ENCODE data around the gene ZFAND6.
A peak's percentile ranks its signal among the peaks of the same experiment; 100 is the strongest.
"Not testable (repeated sequence)": the region's sequence is repeated elsewhere in the genome, so short reads cannot be mapped to it uniquely, and the experiment has no call there.

ZFAND6 gene

DNA sequence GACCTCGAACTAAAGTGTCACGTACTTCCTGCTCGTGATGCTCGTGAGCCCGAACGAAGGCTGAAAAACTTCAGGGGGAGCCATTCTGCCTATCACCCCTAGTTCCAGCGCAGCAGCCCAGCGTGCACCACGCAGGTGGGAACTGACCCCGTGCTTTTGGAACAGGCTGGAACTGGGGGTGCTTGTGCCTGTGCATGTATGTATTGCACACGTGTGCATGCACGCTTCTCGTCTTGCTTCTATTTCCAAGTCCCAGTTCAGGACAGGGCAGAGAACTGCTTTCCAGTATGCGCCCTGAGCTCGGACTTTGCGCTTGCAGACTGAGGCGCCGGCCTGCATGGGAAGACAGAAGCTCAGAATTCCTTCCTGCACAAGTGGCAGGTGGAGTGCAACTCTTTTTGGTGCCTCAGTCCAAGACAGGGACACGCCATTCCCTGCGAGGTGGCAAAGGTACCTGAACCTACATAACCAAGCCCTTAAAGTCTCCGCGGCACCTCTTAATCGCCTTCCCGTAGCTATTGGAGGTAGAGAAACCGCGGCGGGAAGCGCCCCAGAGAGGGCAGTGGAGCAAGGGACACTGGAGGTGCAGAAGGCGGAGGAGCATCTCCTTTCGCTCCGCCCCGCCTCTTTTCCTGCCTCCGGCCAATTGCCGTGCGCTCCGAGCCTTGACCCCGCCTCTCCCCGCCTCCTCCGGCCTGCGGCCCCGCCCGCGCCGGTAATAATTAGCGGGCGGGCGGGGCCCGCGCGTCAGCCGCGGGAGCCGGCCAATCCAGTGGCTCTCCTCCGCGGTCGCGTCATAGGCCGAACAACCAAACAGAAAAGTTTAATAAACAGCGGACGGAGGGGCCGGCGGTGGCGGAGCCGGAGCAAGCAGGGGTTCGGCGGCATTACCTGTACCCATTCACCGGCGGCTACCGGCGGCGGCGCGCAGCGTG lies at the start of gene ZFAND6:
TSS of gene ZFAND6 (plus strand) at position 826 of the 935 bp plus-strand sequence. CDS start 60,669 bp downstream, outside the sequence.
- Histone ChIP-seq H4K20me1 (peaks cover 29 to 43% (median 36%) of the 10 kb centered on the region in 11 experiments; a peak in 21 of 22 replicates), H3K27ac (peak within 1 kb of the TSS; percentile 86 to 95 (median 91)), H3K27me3 (peaks cover 0 to 23% (median 13%) of the 10 kb centered on the region in 11 experiments; a peak in 8 of 22 replicates), H3K4me1 (peaks cover 22 to 33% (median 28%) of the 10 kb centered on the region in 10 experiments), H3K4me2 (peak within 1 kb of the TSS; percentile 81 to 100 (median 99)), H3K9ac (peak within 1 kb of the TSS; percentile 84 to 96 (median 93)), H3K36me3 (peaks cover 0 to 5% (median 0%) of the 10 kb centered on the region in 11 experiments; a peak in 3 of 22 replicates), H3K9me3 (replicated peaks in 1 of 11) (no peaks in the 10 kb centered on the region), H3K4me3 (peak within 1 kb of the TSS; percentile 68 to 98 (median 89))
- TF ChIP-seq Cebpa-rat (IDR thresholded peaks at IDR 0.05): no peak

DNA sequence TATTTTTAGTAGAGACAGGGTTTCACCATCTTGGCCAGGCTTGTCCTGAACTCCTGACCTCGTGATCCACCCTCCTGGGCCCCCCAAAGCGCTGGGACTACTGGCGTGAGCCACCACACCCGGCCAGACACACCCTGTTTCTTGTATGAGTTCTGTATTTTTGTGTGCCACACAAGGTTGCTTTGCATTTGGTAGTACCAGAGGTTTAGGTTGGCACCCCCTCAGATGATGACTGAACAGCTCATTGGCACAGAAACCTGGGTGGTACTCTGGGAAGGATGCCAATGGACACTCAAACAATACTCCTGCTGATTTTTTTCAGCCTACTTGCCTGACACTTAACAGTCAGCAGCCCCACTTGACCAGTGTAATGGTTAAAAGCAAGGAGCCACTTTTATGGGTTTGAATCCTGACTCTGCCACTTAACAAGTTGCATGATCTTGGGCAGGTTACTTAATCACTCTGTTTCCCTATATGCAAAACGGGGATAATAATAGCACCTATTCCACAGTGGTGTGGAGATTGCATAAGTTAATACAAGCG lies 49.3 kb upstream of the ZFAND6 start:
- H3K36me3 ChIP-seq: no peaks in the 10 kb centered on the region
- no peaks in the 10 kb centered on the region for H4K20me1 ChIP-seq
- H3K4me1 ChIP-seq: peaks cover 0 to 27% (median 13%) of the 10 kb centered on the region in 10 experiments; a peak in 10 of 20 replicates
- no peak for TF ChIP-seq Cebpa-rat (IDR thresholded peaks at IDR 0.05)
- H3K4me3 ChIP-seq: no peak overlapping the region
- H3K9me3 ChIP-seq (replicated peaks in 1 of 11): peaks cover 0 to 6% (median 0%) of the 10 kb centered on the region in 11 experiments; a peak in 1 of 22 replicates
- peak overlapping the region in 9 of 11 experiments; percentile 1 to 57 (median 29); a peak in 13 of 22 replicates for H3K4me2 ChIP-seq
- H3K27me3 ChIP-seq: no peaks in the 10 kb centered on the region
- 0 out of 22 replicates have a peak overlapping the region, but pooled peaks of 1 of the 11 experiments have one; percentile 18 for H3K9ac ChIP-seq
- peak overlapping the region in 2 of 11 experiments; percentile 51 to 60; a peak in 4 of 22 replicates for H3K27ac ChIP-seq

DNA sequence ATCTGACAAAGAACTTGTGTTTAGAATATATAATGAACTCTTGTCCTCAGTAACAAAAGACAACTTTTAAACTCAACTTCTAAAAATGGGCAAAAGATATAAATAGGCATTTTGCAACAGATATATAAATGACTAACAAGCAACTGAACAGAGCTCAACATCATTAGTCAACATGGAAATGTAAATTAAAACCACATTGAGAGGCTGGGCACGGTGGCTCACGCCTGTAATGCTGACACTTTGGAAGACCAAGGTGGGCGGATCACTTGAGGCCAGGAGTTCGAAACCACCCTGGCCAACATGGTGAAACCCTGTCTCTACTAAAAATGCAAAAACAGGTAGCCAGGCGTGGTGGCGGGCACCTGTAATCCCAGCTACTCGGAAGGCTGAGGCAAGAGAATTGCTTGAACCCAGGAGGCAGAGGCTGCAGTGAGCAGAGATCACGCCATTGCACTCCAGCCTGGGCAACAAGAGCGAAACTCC lies 48.4 kb upstream of the ZFAND6 start:
- H3K4me2 ChIP-seq: peak overlapping the region in 5 of 11 experiments; percentile 1 to 57 (median 48); a peak in 7 of 22 replicates
- 0 out of 22 replicates have a peak overlapping the region, but pooled peaks of 1 of the 11 experiments have one; percentile 18 for H3K9ac ChIP-seq
- H3K27me3 ChIP-seq; H3K36me3 ChIP-seq; H3K4me3 ChIP-seq; H4K20me1 ChIP-seq; H3K9me3 ChIP-seq (replicated peaks in 1 of 11): not testable (repeated sequence)
- peak overlapping the region in 2 of 11 experiments; percentile 51 to 60; a peak in 4 of 22 replicates for H3K27ac ChIP-seq
- peaks cover 0 to 27% (median 13%) of the 10 kb centered on the region in 10 experiments; a peak in 10 of 20 replicates for H3K4me1 ChIP-seq

DNA sequence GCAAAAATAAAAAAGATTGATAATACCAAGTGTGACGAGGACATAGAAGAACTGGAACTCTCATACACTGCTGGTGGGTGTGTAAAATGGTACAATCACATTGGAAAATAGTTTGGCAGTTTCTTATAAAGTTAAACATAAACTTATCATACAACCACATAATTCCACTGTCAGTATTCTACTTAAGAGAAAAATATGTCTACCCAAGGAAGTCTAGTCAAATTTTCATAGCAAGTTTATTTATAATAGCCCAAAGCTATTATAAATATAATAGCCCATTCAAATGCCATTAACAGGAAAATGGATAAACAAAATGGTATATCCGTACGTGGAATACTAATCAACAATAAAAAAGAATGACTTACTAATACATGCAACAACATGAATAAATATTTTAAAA lies 47.9 kb upstream of the ZFAND6 start:
- Histone ChIP-seq H3K4me3 (no peak overlapping the region), H3K4me2 (peak overlapping the region in 4 of 11 experiments; percentile 24 to 57 (median 50); a peak in 5 of 22 replicates), H3K27ac (peak overlapping the region in 1 of 11 experiments; percentile 60; a peak in 2 of 22 replicates)

DNA sequence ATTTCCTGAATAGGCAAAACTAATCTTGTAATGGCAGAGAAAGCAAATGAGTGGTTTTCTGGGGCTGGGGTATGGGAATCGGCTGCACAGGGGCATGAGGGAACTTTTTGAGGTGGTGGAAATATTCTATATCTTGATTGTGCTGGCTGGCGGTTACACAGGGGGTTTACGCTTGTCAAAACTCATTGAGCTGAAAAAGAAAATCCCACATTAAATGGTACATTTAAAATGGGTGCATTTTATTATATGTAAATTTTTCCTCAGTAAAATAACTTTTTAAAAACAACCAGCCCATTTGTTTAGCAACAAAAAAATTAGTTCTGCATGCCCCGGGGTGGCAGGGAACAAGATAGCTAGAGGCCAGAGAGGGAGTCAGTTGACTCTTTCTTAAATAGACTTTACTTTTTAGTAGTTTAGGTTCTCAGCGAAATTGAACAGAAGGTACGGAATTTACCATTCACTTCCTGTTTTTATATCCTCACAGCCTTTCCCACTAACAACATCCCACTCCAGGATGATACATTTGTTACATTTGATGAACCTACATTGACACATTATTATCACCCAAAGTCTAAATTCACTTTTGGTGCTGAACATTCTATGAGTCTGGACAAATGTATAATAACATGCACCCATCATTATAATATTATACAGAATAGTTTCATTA lies 47.3 kb upstream of the ZFAND6 start:
- Histone ChIP-seq H3K4me3 (no peak overlapping the region), H3K9ac (no peak overlapping the region), H3K27ac (no peak overlapping the region), H3K4me2 (peak overlapping the region in 3 of 11 experiments; percentile 10 to 23 (median 11); a peak in 3 of 22 replicates), H4K20me1 (no peaks in the 10 kb centered on the region), H3K9me3 (replicated peaks in 1 of 11) (peaks cover 0 to 6% (median 0%) of the 10 kb centered on the region in 11 experiments; a peak in 4 of 22 replicates), H3K27me3 (no peaks in the 10 kb centered on the region), H3K4me1 (peaks cover 0 to 27% (median 13%) of the 10 kb centered on the region in 10 experiments; a peak in 10 of 20 replicates), H3K36me3 (no peaks in the 10 kb centered on the region)
- no peak for TF ChIP-seq Cebpa-rat (IDR thresholded peaks at IDR 0.05)

More for the DNA sequence above, 47.9 kb upstream of the ZFAND6 start:
- Histone ChIP-seq H4K20me1 (no peaks in the 10 kb centered on the region), H3K27me3 (no peaks in the 10 kb centered on the region), H3K9me3 (replicated peaks in 1 of 11) (peaks cover 0 to 6% (median 0%) of the 10 kb centered on the region in 11 experiments; a peak in 4 of 22 replicates), H3K9ac (no peak overlapping the region), H3K4me1 (peaks cover 0 to 27% (median 13%) of the 10 kb centered on the region in 10 experiments; a peak in 10 of 20 replicates), H3K36me3 (no peaks in the 10 kb centered on the region)
- no peak for TF ChIP-seq Cebpa-rat (IDR thresholded peaks at IDR 0.05)

DNA sequence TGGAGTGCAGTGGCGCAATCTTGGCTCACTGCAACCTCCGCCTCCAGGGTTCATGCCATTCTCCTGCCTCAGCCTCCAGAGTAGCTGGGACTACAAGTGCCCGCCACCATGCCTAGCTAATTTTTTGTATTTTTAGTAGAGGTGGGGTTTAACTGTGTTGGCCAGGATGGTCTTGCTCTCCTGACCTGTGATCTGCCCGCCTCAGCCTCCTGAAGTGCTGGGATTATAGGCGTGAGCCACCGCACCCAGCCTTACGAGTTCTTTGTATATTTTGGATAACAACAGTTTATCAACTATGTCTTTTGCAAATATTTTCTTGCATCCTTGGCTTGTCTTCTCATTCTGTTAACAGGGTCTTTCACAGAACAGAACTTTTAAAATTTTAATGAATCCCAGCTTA lies 45.3 kb upstream of the ZFAND6 start:
- not testable (repeated sequence) for H3K4me2 ChIP-seq; H3K27ac ChIP-seq; H3K27me3 ChIP-seq; H3K9ac ChIP-seq; H3K4me3 ChIP-seq; H4K20me1 ChIP-seq; H3K9me3 ChIP-seq (replicated peaks in 1 of 11); H3K36me3 ChIP-seq
- H3K4me1 ChIP-seq: peaks cover 0 to 23% (median 13%) of the 10 kb centered on the region in 10 experiments; a peak in 10 of 20 replicates

DNA sequence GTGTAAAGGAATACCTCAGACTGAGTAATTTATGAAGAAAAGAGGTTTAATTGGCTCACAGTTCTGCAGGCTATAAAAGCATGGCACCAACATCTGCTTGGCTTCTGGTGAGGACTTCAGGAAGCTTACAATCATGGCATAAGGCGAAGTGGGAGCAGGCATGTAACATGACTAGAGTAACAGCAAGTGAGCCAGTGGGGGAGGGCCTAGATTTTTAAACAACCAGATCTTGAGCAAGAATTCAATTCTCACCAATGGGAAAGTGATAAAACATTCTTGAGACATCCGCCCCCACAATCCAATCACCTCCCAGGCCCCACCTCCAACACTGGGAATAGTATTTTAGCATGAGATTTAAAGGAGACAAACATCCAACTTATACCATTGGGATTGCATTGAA lies 44.3 kb upstream of the ZFAND6 start:
- TF ChIP-seq Cebpa-rat (IDR thresholded peaks at IDR 0.05): no peak
- Histone ChIP-seq H3K27ac (no peak overlapping the region), H3K9ac (no peak overlapping the region), H4K20me1 (no peaks in the 10 kb centered on the region), H3K27me3 (no peaks in the 10 kb centered on the region), H3K36me3 (no peaks in the 10 kb centered on the region), H3K4me1 (peaks cover 0 to 15% (median 9%) of the 10 kb centered on the region in 10 experiments; a peak in 10 of 20 replicates), H3K4me3 (no peak overlapping the region), H3K4me2 (no peak overlapping the region), H3K9me3 (replicated peaks in 1 of 11) (peaks cover 0 to 6% (median 0%) of the 10 kb centered on the region in 11 experiments; a peak in 4 of 22 replicates)

DNA sequence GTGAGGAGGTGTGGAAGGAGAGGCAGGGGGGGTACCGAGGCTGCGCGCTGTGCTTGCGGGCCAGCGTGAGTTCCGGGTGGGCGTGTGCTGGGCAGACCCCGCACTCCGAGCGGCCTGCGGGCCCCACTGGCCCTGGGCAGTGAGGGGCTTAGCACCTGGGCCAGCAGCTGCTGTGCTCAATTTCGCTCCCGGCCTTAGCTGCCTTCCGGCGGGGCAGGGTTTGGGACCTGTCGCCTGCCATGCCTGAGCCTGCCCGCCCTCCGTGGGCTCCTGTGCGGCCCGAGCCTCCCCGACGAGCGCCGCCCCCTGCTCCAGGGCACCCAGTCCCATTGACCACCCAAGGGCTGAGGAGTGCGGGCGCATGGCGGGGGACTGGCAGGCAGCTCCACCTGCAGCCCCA lies 43.0 kb upstream of the ZFAND6 start:
- H4K20me1 ChIP-seq; H3K27me3 ChIP-seq; H3K9ac ChIP-seq; H3K4me3 ChIP-seq; H3K36me3 ChIP-seq; H3K9me3 ChIP-seq (replicated peaks in 1 of 11); H3K4me2 ChIP-seq; H3K4me1 ChIP-seq; H3K27ac ChIP-seq: not testable (repeated sequence)

DNA sequence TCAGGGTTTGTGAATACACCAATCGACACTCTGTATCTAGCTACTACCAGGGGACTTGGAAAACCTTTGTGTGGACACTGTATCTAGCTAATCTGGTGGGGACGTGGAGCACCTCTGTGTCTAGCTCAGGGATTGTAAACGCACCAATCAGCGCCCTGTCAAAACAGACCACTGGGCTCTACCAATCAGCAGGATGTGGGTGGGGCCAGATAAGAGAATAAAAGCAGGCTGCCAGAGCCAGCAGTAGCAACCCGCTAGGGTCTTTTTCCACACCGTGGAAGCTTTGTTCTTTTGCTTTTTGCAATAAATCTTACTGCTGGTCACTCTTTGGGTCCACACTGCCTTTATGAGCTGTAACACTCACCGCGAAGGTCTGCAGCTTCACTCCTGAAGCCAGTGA lies 42.3 kb upstream of the ZFAND6 start:
- not testable (repeated sequence) for H3K27me3 ChIP-seq; H3K4me1 ChIP-seq; H3K4me2 ChIP-seq; H3K9ac ChIP-seq; H3K27ac ChIP-seq; H4K20me1 ChIP-seq; H3K36me3 ChIP-seq; H3K4me3 ChIP-seq; H3K9me3 ChIP-seq (replicated peaks in 1 of 11)
